Neural cell (in vitro differentiated cells): ENCODE data around the gene C22orf39. TPM values are rescaled to one million over a fixed set of nuclear protein-coding genes. Genes with fewer than 3 reads are reported as not detected.

ENCODE experiments used
- H2AFZ ChIP-seq: fragments of 200-600, 300-800 bp; sonication (generic), shearing (Covaris generic); 2 replicates; pipeline ENCODE4 v1.6.0; 2014; ENCODE audit warnings: low read depth, mild to moderate bottlenecking, antibody characterized with exemption, low read length, moderate library complexity
- H3F3A ChIP-seq: fragments of 200-600 bp; shearing (Covaris generic); 2 replicates; pipeline ENCODE4 v1.6.1; 2016; ENCODE audit warnings: mild to moderate bottlenecking, moderate library complexity, mixed read lengths, antibody characterized with exemption, low read length; ENCODE audit not compliant: insufficient read depth, poor library complexity, severe bottlenecking
- H3K27ac ChIP-seq: fragments of 200-600, 300-800 bp; sonication (generic), shearing (Covaris generic); 2 replicates; pipeline ENCODE4 v1.5.1; 2014; ENCODE audit warnings: mild to moderate bottlenecking, low read length, moderate library complexity
- H3K27me3 ChIP-seq: fragments of 300-800, 200-600 bp; sonication (generic), shearing (Covaris generic); 2 replicates; pipeline ENCODE4 v1.6.0; 2014; ENCODE audit warnings: mild to moderate bottlenecking, low read depth, low read length, moderate library complexity; ENCODE audit not compliant: insufficient read depth
- H3K36me3 ChIP-seq: fragments of 300-800, 200-600 bp; sonication (generic), shearing (Covaris generic); 2 replicates; pipeline ENCODE4 v1.5.1; 2014; ENCODE audit warnings: mild to moderate bottlenecking, antibody characterized with exemption, low read length, moderate library complexity; ENCODE audit not compliant: insufficient read depth
- H3K4me2 ChIP-seq: fragments of 300-800, 200-600 bp; sonication (generic), shearing (Covaris generic); 2 replicates; pipeline ENCODE4 v1.6.0; 2014; ENCODE audit warnings: mild to moderate bottlenecking, low read length
- H3K4me3 ChIP-seq: fragments of 300-800, 200-600 bp; sonication (generic), shearing (Covaris generic); 2 replicates; pipeline ENCODE4 v1.5.1; 2014; ENCODE audit warnings: mild to moderate bottlenecking, low read length, moderate library complexity
- H3K79me2 ChIP-seq: fragments of 200-600 bp; shearing (Covaris generic); replicated peaks from 2 replicates; pipeline ENCODE4 v1.6.0; 2014; ENCODE audit warnings: mild to moderate bottlenecking, low read length, moderate library complexity; ENCODE audit not compliant: insufficient read depth
- H3K9ac ChIP-seq: fragments of 300-800, 200-600 bp; sonication (generic), shearing (Covaris generic); 2 replicates; pipeline ENCODE4 v1.6.1; 2016; ENCODE audit warnings: mild to moderate bottlenecking, low read length, mixed read lengths
- H3K9me2 ChIP-seq: fragments of 200-600 bp; shearing (Covaris generic); 2 replicates; pipeline ENCODE4 v1.6.1; 2016; ENCODE audit warnings: mild to moderate bottlenecking, low read length, mixed read lengths; ENCODE audit not compliant: insufficient read depth
- H3K9me3 ChIP-seq: fragments of 200-600, 300-800 bp; sonication (generic), shearing (Covaris generic); 2 replicates; pipeline ENCODE4 v1.6.1; 2016; ENCODE audit warnings: mild to moderate bottlenecking, mixed run types, low read length, moderate library complexity, mixed read lengths
- H4K20me1 ChIP-seq: fragments of 200-600 bp; shearing (Covaris generic); 2 replicates; pipeline ENCODE4 v1.6.1; 2016; ENCODE audit warnings: mild to moderate bottlenecking, mixed run types; ENCODE audit not compliant: insufficient read depth
- EP300 ChIP-seq: fragments of 450-650 bp; conservative IDR thresholded peaks from 2 replicates; pipeline ENCODE4 v1.6.1; 2014; ENCODE audit warnings: antibody characterized with exemption, mild to moderate bottlenecking, moderate library complexity; ENCODE audit not compliant: poor library complexity, severe bottlenecking
- EZH2 ChIP-seq: fragments of 200-600, 300-800 bp; shearing (Covaris generic), sonication (generic); IDR thresholded peaks from 2 replicates; pipeline ENCODE4 v1.6.1; 2014; ENCODE audit warnings: antibody characterized with exemption, low read length, borderline replicate concordance, mild to moderate bottlenecking; ENCODE audit not compliant: insufficient read depth, poor library complexity, severe bottlenecking
- MXI1 ChIP-seq: fragments of 450-650 bp; conservative IDR thresholded peaks from 2 replicates; pipeline ENCODE4 v1.6.1; 2014; ENCODE audit warnings: antibody characterized with exemption, mild to moderate bottlenecking; ENCODE audit not compliant: poor library complexity, severe bottlenecking
- POLR2AphosphoS5 ChIP-seq: IDR thresholded peaks from 2 replicates; pipeline ENCODE4 v1.6.1; 2012
- RAD21 ChIP-seq: fragments of 450-650 bp; conservative IDR thresholded peaks from 2 replicates; pipeline ENCODE4 v1.6.1; 2014; ENCODE audit warnings: antibody characterized with exemption, mild to moderate bottlenecking, moderate library complexity
- SMC3 ChIP-seq: fragments of 450-650 bp; conservative IDR thresholded peaks from 2 replicates; pipeline ENCODE4 v1.6.1; 2014; ENCODE audit warnings: antibody characterized with exemption, mild to moderate bottlenecking, moderate library complexity; ENCODE audit not compliant: poor library complexity
- TAF1 ChIP-seq: IDR thresholded peaks from 2 replicates; pipeline ENCODE4 v1.6.1; 2012; ENCODE audit warnings: low read depth
- polyA plus RNA-seq: library from polyadenylated mRNA; depleted of rRNA; stranded (reverse); fragments of >200 nt; gene quantifications from 2 replicates; pipeline ENCODE4 v1.2.3, GENCODE V29; 2014
- TF ChIP-seq, protein P1 (sequence below): fragments of 450-650 bp; IDR thresholded peaks from 2 replicates; pipeline ENCODE4 v1.5.1; 2014; ENCODE audit warnings: antibody characterized with exemption, mild to moderate bottlenecking, moderate library complexity; ENCODE audit not compliant: poor library complexity, severe bottlenecking
- TF ChIP-seq, protein P2 (sequence below): IDR thresholded peaks from 2 replicates; pipeline ENCODE4 v1.6.1; 2012; ENCODE audit warnings: borderline replicate concordance

The C22orf39 gene
- polyA plus RNA-seq, 1 donor from 2014 or later, result 94.9 TPM

DNA sequence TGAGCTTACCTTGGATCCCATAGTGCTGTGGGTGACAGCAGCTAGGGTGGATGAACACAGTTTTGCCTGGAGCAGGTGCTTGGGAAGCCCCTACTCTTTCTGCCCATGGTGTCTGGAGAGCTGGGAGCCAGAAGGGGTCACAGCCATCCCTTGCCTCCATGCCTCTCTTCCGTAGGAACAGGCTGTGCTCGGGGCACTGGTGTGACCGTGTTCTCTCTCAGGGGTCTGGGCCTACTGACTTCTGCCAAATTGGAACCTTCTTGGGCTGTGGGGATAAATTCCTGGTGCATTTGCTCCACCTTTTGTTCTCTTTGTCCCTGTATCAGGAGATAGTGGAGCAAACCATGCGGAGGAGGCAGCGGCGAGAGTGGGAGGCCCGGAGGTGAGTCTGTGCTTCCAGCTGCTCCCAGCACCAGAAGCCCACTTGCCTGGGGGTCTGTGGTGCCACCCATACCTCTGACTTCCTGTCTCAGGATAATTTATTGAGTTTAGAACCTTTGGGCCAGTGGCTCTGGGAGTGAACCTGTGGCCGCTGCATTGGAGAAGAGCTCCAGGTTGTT, 46.6 kb upstream of the C22orf39 start:
- no peaks in the 10 kb centered on the region for H3K79me2 ChIP-seq
- no peaks in the 10 kb centered on the region for H3F3A ChIP-seq
- H4K20me1 ChIP-seq, result no peaks in the 10 kb centered on the region
- no peak for TF ChIP-seq POLR2AphosphoS5
- no peak overlapping the region for H3K9ac ChIP-seq
- H3K27ac ChIP-seq, result no peak overlapping the region
- no peaks in the 10 kb centered on the region for H3K9me2 ChIP-seq
- H3K4me2 ChIP-seq, result no peak overlapping the region
- H3K36me3 ChIP-seq, result no peaks in the 10 kb centered on the region
- H3K9me3 ChIP-seq, result no peaks in the 10 kb centered on the region
- H3K27me3 ChIP-seq, result no peaks in the 10 kb centered on the region
- H2AFZ ChIP-seq, result no peak overlapping the region
- no peak overlapping the region for H3K4me3 ChIP-seq

DNA sequence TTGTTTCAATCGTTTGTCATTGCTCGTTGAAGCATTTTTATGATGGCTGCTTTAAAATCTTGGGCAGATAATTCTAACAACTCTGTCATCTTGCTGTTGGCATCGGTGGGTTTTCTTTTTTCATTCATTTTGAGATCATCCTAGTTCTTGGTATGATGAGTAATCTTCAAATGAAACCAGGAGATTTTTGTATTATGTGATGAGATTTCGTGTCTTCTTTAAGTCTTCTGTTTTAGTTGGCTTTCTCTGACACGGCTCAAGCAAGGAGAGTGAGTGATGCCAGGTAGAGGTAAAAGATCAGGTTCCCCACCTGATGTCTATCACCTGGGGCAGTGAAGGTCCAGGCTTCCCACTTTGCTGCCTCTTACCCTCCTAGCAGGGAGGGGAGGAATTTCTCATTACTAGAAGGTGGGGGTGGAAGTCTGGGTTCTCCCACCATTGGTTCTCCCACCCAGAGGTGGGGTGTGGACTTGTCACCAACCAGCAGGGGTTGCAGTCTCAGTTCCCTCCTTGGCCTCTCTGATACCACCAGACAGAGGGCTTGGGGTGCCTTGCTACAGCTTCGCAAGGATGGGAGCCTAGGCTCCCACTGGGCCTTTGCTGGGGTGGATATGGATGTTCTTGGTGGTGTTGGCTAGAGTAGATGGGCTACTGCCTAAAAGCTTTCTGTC, 45.1 kb upstream of the C22orf39 start:
- H3K9ac ChIP-seq, result no peak overlapping the region
- no peaks in the 10 kb centered on the region for H3K27me3 ChIP-seq
- H2AFZ ChIP-seq, result no peak overlapping the region
- no peaks in the 10 kb centered on the region for H3K9me2 ChIP-seq
- H3K36me3 ChIP-seq, result no peaks in the 10 kb centered on the region
- H3K4me2 ChIP-seq, result no peak overlapping the region
- TF ChIP-seq RAD21 (no peak), EP300 (no peak), SMC3 (no peak)
- TF ChIP-seq, protein P1, sequence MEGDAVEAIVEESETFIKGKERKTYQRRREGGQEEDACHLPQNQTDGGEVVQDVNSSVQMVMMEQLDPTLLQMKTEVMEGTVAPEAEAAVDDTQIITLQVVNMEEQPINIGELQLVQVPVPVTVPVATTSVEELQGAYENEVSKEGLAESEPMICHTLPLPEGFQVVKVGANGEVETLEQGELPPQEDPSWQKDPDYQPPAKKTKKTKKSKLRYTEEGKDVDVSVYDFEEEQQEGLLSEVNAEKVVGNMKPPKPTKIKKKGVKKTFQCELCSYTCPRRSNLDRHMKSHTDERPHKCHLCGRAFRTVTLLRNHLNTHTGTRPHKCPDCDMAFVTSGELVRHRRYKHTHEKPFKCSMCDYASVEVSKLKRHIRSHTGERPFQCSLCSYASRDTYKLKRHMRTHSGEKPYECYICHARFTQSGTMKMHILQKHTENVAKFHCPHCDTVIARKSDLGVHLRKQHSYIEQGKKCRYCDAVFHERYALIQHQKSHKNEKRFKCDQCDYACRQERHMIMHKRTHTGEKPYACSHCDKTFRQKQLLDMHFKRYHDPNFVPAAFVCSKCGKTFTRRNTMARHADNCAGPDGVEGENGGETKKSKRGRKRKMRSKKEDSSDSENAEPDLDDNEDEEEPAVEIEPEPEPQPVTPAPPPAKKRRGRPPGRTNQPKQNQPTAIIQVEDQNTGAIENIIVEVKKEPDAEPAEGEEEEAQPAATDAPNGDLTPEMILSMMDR, result no peak
- no peaks in the 10 kb centered on the region for H3K9me3 ChIP-seq
- H3K4me3 ChIP-seq, result no peak overlapping the region
- no peaks in the 10 kb centered on the region for H4K20me1 ChIP-seq
- H3K27ac ChIP-seq, result no peak overlapping the region
- H3K79me2 ChIP-seq, result no peaks in the 10 kb centered on the region
- H3F3A ChIP-seq, result no peaks in the 10 kb centered on the region

DNA sequence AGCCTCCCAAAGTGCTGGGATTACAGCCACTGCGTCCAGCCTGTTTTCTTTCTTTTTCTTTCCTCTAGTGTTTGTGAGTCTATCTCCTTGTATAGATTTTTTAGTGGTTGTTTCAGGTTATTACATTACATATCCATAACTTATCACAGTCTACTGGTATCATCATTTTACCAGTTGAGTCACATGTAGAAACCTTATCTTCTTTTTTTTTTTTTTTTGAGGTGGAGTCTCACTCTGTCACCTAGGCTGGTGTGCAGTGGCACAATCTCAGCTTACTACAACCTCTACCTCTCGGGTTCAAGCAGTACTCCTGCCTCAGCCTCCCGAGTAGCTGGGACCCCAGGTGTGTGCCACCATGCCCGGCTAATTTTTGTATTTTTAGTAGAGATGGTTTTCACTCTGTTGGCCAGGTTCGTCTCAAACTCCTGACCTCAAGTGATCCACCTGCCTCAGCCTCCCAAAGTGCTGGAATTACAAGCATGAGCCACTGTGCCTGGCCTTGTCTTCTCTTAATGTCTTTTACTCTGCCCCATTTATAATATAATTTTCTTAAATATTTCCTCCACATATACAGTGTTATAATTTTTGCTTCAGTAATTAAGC, 43.2 kb upstream of the C22orf39 start:
- no peaks in the 10 kb centered on the region for H3K27me3 ChIP-seq
- no peak overlapping the region for H3K9ac ChIP-seq
- H4K20me1 ChIP-seq, result no peaks in the 10 kb centered on the region
- H3K36me3 ChIP-seq, result no peaks in the 10 kb centered on the region
- no peak overlapping the region for H3K4me3 ChIP-seq
- TF ChIP-seq POLR2AphosphoS5 (no peak), EZH2 (no peak), MXI1 (no peak), RAD21 (no peak), TAF1 (no peak), SMC3 (no peak), EP300 (no peak)
- TF ChIP-seq, protein P1, result no peak
- TF ChIP-seq, protein P2, sequence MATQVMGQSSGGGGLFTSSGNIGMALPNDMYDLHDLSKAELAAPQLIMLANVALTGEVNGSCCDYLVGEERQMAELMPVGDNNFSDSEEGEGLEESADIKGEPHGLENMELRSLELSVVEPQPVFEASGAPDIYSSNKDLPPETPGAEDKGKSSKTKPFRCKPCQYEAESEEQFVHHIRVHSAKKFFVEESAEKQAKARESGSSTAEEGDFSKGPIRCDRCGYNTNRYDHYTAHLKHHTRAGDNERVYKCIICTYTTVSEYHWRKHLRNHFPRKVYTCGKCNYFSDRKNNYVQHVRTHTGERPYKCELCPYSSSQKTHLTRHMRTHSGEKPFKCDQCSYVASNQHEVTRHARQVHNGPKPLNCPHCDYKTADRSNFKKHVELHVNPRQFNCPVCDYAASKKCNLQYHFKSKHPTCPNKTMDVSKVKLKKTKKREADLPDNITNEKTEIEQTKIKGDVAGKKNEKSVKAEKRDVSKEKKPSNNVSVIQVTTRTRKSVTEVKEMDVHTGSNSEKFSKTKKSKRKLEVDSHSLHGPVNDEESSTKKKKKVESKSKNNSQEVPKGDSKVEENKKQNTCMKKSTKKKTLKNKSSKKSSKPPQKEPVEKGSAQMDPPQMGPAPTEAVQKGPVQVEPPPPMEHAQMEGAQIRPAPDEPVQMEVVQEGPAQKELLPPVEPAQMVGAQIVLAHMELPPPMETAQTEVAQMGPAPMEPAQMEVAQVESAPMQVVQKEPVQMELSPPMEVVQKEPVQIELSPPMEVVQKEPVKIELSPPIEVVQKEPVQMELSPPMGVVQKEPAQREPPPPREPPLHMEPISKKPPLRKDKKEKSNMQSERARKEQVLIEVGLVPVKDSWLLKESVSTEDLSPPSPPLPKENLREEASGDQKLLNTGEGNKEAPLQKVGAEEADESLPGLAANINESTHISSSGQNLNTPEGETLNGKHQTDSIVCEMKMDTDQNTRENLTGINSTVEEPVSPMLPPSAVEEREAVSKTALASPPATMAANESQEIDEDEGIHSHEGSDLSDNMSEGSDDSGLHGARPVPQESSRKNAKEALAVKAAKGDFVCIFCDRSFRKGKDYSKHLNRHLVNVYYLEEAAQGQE, result no peak
- H3F3A ChIP-seq, result no peaks in the 10 kb centered on the region
- no peak overlapping the region for H3K4me2 ChIP-seq
- H3K27ac ChIP-seq, result no peak overlapping the region
- no peaks in the 10 kb centered on the region for H3K9me2 ChIP-seq
- H3K9me3 ChIP-seq, result no peaks in the 10 kb centered on the region
- H3K79me2 ChIP-seq, result no peaks in the 10 kb centered on the region
- no peak overlapping the region for H2AFZ ChIP-seq
